ENCODE data around the gene MSMO1.

The MSMO1 gene

DNA sequence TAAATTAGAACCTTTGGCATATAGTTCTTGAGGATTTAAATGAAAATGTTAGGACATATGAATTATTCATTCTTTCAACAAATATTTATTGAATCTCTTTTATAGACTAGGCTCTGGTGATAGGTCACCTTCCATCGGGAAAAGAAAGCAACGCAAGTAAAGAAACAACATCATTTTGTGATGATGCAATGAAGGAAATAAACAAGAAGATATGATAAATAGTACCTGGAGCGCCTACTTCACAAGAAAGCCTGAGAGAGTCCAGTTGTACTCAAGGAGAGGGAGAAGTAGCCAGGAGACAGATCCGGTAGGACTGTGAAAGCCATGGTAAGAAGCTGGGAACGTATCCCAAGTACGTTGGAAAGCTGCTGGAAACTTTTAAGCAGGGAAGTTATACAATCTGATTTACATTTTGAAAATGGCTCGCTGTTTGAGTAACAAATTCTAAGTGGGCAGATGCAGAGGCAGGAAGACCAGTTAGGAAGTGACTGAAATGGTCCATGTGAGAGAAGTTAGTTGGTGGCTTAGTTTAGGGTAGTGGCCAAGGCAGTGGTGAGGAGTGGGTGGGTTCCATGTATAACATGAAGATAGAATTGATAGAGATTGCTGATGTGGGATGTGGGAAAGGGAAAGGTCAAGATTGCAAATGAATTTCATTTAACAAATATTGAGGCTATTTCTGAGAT is 33.7 kb downstream of the MSMO1 start:
- DNase-seq (ENCODE audit: low spot score), result no peak

DNA sequence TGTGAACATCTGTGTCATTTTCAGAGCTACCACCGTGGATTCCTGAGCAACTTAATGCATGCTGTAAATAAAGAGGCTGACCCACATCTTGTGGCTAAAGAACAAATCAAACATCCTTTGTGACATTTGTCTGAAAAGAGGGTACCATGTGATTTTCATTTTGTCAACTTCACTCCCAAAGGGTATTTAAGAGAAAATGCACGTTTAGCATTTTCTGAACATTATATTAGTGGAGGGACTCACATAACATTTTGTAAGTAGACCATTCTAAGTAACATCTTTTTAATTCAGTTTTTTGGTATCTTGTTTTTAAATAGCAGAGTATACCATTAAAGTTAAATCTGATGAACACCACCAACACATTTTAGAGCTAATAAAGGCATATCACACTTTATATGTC is 34.3 kb downstream of the MSMO1 start:
- no peak for DNase-seq (ENCODE audit: low spot score)

DNA sequence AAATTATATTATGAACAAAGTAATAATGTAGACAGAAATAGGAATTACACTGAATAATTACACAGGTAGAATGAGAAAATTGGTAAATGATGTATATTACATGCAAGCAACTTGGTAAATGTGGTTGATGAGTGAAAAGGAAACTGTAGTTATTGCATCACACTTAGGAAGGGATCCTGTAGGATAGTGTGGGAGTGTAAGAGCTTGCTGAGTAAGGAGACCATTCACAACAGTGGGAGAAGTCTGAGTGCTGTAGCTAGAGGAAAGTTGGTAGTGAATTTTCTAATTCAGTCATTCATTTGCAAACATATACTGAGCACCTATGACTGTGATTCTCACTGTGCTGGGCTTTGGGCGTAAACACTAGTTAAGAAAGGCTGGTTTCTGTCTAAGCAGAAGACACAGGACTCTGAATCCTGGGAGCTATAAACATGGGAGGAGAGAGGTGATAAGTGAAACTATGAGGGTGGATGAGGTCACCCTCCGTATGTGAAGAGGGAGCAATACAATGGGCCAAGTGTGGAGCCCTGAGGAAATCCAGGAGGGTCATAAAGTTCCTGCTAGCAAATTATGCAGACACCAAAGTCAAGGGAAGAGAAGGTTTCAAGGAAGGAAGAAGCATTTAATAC is 37.1 kb downstream of the MSMO1 start:
- DNase-seq (ENCODE audit: low spot score), result no peak

DNA sequence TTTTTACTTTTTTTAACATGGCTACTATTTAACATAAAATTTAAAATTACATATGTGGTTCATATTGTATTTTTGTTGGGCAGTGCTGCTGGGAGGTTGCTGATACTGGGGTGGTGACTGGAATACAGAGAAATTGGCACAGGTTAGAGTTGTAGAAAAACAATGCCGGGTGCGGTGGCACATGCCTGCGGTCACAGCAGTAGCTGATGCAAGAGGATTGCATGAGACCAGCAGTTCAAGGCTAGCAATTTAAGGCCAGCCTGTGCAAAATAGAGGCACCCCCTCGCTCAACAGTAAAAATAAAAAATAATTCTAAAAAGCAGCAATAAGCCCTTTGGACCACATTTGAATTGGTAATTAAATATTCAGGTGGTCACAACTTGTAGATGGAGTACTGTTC is 39.6 kb downstream of the MSMO1 start:
- DNase-seq (ENCODE audit: low spot score), result no peak

DNA sequence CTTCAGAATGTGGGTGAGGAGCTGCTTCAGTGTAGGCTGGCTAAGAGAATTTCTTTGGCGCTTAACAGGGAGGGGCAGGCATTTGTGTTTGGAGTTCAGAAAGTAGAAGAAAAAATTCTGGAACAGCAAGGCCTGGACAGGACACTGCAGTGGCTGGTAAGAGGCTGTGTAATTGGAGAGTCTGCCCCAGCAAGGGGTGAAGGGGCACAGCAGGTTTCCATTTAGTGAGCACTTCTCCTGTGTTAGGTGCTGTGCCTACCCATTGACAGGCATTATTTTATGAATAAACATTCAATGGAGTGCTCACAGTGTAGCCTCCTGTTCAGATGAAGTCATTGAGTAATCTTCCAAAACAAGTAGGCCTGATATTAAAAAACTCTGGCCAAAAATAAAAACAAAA is 40.6 kb downstream of the MSMO1 start:
- no peak for DNase-seq (ENCODE audit: low spot score)

DNA sequence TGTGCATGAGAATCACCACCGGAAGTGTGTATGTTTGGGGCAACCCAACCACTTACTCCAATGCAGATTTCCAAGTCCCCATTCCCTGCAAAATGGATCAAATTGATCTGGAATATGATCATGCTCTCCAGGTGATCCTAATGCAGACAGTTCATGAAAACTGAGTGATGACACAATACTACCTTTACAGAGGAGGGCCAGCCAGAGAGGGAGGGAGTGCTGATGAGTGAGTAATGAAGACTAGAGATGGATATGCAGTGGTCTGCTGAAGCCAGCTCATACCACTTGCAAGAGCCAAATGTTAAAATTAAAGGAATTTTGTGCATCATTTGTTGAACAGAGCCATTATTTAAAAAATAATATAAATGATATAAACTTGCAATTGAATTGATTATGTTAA is 41.1 kb downstream of the MSMO1 start:
- no peak for DNase-seq (ENCODE audit: low spot score)

DNA sequence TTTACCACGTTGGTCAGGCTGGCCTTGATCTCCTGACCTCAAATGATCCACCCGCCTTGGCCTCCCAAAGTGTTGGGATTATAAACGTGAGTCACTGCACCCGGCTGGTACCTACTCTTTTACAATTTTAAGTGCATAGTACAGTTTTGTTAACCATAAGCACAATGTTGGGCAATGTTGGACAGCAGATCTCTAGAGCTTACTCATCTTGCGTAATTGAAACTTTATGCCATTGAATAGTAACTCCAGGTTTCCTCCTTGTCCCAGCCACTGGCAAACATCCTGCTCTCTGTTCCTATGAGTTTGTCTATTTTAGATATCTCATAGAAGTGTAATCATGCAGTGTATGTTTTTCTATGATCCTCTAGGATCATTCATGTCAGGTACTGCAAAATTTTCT is 42.1 kb downstream of the MSMO1 start:
- DNase-seq (ENCODE audit: low spot score), result no peak

DNA sequence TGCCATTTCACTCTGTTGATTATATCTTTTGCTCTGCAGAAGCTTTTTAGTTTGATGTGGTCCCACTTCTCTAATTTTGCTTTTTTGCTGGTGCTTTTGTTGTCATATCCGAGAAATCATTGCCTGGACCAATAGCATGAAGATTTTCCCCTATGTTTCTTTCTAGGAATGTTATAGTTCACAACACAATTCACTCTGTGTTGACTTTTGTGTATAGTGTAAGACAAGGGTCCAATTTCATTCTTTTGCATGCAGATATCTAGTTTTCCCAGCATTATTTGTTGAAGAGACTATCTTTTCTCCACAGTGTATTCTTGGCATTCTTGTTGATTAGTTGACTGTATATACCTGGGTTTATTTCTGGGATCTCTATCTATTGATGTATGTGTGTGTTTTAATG is 43.1 kb downstream of the MSMO1 start:
- no peak for DNase-seq (ENCODE audit: low spot score)

DNA sequence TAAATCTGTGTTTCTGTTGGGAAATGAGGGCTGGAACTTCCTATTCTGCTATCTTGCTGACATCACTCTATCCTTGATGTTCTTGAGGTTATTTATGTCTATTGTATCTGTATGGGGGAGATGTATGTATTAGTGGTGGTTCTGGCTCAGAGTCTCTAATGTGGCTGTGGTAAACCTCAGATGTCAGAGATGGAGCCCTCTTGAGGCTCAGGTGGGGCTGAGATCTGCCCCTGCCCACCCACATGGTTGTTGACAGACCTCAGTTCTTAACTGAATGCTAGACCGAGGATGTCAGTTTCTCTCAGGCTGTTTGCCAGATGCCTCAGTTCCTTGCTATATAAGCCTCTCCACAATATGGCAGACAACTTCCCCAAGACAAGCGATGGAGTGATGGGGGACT is 48.0 kb downstream of the MSMO1 start:
- no peak for DNase-seq (ENCODE audit: low spot score)

DNA sequence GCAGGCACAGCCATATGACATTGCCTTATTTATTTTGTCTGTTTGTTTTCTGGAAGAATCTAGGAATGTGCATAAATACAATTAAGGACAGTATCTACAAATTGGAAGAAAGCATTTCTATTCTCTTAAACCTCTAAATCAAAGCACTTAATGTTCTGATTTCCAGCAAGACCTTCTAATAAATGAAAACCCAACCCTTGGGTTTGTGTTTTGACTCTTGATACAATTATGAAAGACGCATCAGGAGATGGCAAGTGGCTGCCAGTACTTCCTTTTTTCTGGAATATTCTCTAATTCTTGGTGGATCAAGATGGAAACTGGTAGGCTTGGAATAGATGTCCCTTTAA is 50.9 kb downstream of the MSMO1 start:
- no peak for DNase-seq (ENCODE audit: low spot score)

DNA sequence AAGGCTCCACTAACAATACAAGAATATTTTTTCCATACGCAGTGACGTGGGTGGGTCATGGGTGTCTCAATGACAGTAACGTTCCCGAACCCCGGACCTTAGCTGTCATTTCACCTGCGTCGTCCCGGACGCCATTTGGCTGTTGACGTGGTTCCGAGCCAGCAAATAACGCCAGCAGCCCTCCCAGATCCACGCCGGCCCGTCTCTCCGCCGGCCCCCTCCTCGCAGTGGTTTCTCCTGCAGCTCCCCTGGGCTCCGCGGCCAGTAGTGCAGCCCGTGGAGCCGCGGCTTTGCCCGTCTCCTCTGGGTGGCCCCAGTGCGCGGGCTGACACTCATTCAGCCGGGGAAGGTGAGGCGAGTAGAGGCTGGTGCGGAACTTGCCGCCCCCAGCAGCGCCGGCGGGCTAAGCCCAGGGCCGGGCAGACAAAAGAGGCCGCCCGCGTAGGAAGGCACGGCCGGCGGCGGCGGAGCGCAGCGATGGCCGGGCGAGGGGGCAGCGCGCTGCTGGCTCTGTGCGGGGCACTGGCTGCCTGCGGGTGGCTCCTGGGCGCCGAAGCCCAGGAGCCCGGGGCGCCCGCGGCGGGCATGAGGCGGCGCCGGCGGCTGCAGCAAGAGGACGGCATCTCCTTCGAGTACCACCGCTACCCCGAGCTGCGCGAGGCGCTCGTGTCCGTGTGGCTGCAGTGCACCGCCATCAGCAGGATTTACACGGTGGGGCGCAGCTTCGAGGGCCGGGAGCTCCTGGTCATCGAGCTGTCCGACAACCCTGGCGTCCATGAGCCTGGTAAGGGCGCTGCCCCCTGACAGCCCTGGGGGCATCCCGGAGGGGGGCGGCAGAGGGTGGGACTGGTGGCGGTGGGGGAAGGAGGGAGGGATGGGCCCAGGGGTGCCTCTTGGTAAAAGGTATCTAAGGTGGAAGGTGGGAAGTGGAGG is 51.5 kb downstream of the MSMO1 start, which contains the start of gene CPE:
Gene CPE (plus strand): TSS at position 264 of the 933 bp plus-strand sequence. CDS start 214 bp downstream, at position 478.
- peak; percentile 65 for DNase-seq (ENCODE audit: low spot score)

DNA sequence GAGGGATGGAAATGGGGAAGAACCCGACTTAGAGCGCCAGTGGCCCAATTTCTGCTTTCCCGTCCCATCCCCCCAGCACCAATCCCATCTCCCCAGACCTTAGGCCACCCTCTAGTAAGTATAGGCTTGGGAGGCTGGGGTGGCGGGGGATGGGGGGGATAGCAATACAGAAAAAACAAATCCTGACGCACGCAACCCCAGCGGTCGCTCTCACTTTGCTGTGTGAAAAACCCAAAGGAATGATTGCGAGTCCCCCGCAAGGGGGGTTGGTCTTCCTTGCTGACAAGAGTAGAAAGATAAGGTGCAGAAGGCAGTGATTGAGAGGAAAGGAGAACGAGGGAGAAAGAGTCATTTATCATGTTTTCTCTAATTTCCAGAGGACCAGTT is 52.2 kb downstream of the MSMO1 start:
- DNase-seq (ENCODE audit: low spot score), result no peak

DNA sequence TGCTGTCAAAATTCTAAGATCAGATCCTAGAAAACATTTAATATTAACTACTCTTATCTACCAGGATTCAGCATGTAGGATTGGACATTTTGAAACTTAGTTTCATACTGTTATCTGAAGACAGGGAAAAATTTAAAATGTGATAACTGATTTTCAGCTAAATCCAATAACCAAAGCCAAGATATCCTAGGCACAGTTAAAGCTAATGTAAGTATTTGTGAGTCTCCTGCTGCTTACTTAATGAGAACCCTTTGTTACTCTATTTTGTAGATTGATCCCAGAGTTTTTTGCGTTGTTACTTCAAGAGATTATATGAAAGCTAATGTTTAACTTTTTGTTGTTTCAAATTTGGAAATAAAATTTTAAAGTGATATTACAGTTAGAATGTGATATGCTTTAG is 53.3 kb downstream of the MSMO1 start:
- DNase-seq (ENCODE audit: low spot score), result no peak

DNA sequence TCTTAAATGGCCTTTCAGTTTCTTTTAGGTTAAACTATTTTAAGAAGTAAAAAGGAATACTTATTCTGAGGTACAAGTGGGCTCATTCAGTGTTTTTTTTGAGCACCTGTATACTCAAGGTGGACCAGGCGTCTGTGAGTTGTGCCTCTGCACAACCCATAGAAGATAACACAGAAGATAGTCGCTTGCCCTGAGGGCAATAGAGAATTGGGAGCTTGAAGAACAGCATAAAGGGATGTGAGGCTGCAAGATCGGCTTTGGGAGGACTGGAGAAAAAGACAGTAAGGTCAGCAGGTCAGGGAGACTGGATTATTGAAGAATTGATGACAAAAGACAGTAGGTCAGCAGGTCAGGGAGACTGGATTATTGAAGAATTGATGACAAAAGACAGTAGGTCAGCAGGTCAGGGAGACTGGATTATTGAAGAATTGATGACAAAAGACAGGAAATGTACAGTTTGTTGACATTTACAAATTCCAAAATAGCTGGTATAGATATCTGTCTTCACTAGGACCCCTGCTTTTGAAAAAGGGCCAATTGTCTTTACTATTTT is 54.4 kb downstream of the MSMO1 start:
- DNase-seq (ENCODE audit: low spot score), result no peak

DNA sequence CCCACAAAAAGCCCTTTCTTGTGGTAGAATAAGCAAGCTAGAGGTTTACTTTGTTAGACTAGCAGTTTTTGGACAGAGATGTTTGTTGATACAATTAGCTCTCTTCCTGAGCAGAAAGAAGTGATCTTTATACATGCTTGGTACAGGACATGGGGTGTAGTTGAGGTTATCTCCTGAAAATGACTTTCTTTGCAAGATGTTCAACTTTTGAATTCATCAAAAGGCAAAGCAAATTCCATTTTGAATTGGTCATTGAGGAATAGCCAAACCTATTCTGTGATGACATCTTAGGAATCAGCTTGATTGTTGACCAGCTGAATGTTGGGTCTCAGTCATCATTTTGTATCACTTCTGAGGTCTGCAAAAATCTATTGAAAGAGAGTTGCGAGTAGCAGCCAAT is 55.2 kb downstream of the MSMO1 start:
- DNase-seq (ENCODE audit: low spot score), result no peak

DNA sequence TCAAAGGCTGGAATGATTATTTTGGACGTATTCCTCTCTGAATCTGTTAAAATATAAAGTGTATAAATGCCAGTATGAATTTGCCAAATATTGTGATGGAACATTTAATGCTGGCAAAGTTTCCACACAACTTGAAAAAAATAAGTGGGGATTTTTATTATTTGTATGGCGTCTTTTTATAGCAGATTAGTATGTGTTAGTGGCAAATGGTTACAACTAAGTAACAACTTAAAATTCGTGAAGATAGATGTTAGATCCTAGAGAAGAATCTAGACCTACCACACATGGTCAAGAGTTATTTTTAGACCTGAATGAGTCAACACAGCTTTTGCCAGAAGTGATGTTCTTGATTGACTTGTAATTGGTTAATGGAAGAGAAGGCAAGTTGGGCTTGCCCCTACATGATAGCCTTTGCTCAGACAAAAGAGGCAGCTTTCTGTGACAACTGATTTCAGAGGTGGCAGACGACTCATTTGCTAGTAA is 56.2 kb downstream of the MSMO1 start:
- no peak for DNase-seq (ENCODE audit: low spot score)

DNA sequence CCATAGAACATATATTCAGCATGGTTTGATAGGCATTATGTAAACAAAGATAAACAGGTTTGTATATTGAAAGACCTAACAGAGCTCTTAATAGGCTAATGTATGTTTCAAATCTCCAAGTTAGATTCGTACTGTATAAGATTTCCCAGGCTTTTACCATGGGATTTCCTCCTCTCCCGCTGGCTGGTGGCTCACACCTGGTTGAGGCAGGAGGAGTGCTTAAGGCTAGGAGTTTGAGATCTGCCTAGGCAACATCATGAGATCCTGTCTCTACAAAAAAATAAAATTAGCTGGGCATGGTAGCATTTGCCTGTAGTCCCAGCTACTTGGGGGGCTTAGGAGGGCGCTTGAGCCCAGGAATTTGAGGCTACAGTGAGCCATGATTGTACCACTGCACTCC is 56.7 kb downstream of the MSMO1 start:
- no peak for DNase-seq (ENCODE audit: low spot score)

DNA sequence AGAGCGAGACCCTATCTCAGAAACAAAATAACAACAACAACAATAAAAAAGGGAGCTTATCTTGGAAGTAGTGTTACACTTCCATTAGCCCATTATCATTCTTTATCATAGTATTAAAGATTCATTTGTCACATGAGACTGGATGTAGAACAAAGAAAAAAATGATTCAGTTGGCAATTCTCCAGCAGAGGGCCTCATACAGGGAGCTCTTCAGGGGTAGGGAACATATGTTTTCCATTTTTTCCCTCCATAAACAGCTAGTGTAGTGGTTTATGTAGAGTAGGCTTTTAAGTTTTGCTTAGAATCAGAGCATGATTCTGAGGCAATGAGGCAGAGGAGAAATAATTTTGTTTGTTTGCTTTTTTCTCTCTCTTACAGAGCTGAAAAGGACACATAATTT is 57.1 kb downstream of the MSMO1 start:
- no peak for DNase-seq (ENCODE audit: low spot score)

DNA sequence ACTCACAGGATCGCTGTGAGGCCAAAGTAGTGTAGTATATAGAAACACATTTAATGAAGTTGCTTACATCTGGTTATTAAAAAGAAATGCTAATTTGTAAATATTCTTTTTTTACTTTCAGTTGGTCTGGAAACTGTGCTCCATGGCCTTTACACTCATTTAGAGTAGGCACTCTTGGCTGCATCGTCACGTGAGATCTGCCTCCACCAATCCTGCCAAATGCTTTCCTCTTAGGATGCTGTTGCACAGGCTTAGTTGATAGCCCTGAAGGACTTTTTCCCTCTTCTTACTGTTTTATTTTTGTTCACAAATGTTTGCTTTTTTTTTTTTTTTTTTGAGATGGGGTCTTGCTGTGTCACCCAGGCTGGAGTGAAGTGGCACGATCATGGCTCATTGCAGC is 57.7 kb downstream of the MSMO1 start:
- no peak for DNase-seq (ENCODE audit: low spot score)

DNA sequence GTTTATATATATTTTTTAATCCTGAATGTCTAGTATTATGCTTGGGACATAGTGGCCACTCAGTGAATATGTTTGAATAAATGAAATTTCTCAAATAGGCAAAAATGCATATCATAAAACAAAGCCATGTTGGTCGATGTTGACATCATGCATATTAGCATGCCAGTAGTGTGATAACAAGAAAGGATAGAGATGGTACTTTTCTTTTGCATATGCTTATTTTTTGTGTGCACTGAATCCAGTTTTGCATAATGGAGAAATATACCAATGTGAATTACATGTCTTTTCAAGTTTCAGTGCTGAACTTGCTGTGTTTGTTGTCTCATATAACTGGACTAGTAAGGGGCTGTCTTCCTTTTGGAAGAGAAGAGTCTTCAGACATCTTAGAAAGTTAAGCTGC is 58.9 kb downstream of the MSMO1 start:
- no peak for DNase-seq (ENCODE audit: low spot score)

DNA sequence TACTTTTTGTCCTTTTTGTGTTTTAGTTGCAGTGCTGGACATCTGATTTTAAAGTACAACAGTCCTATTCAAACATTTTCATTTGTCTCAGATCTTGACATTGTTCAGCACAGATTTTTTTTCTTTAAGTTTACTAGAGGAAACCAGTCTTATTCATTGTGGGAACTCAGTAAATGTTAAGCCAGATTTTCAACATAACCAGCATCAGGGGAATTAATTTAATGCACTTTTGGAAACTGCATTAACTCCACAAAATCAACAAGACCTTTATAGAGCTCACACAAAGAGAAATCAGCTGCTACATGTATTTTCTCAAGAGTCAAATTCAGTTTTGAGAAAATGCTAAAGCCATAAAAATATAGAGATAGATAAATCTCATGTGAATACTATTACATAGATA is 61.3 kb downstream of the MSMO1 start:
- no peak for DNase-seq (ENCODE audit: low spot score)

Measured in HuH-7.5 (cell line).